ENCODE results near the gene SPTY2D1. TPM values are rescaled to one million over a fixed set of nuclear protein-coding genes. Genes with fewer than 3 reads are reported as not detected.

Gene SPTY2D1
- total RNA-seq, 6 experiments from 2014 or later = 25.9 to 29.8 (median 28.1) TPM

DNA sequence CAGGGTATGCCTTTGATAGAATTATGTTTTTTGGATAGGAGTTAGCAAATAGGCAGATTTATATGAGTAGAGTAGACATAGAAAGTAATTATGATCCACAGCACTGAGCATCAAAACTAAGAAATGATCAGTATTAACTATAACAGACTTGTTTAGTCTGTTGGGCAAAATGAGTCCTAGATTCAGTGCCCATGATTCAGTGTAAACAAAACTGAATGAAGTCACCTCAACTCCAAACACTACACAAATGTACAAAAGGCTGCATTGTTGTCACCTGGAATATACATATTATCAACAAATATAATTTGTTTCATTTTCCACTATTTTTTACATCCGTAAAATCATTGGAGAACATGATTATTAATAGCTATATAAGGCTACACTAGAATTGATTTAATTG, 52.3 kb downstream of the SPTY2D1 start:
- Mint-ChIP-seq H3K27ac (no peak overlapping the region), H3K36me3 (ENCODE audit: low read depth) (peaks cover 15% of the 10 kb centered on the region), H3K4me1 (ENCODE audit: low read depth) (peaks cover 6% of the 10 kb centered on the region; the same call in 1 of the 2 replicates), H3K27me3 (ENCODE audit: insufficient read depth) (no peaks in the 10 kb centered on the region), H3K4me3 (no peak overlapping the region), H3K9me3 (no peaks in the 10 kb centered on the region)
- no peak for DNase-seq
- TF ChIP-seq, protein P1, sequence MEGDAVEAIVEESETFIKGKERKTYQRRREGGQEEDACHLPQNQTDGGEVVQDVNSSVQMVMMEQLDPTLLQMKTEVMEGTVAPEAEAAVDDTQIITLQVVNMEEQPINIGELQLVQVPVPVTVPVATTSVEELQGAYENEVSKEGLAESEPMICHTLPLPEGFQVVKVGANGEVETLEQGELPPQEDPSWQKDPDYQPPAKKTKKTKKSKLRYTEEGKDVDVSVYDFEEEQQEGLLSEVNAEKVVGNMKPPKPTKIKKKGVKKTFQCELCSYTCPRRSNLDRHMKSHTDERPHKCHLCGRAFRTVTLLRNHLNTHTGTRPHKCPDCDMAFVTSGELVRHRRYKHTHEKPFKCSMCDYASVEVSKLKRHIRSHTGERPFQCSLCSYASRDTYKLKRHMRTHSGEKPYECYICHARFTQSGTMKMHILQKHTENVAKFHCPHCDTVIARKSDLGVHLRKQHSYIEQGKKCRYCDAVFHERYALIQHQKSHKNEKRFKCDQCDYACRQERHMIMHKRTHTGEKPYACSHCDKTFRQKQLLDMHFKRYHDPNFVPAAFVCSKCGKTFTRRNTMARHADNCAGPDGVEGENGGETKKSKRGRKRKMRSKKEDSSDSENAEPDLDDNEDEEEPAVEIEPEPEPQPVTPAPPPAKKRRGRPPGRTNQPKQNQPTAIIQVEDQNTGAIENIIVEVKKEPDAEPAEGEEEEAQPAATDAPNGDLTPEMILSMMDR (IDR thresholded peaks at IDR 0.05) = no peak

DNA sequence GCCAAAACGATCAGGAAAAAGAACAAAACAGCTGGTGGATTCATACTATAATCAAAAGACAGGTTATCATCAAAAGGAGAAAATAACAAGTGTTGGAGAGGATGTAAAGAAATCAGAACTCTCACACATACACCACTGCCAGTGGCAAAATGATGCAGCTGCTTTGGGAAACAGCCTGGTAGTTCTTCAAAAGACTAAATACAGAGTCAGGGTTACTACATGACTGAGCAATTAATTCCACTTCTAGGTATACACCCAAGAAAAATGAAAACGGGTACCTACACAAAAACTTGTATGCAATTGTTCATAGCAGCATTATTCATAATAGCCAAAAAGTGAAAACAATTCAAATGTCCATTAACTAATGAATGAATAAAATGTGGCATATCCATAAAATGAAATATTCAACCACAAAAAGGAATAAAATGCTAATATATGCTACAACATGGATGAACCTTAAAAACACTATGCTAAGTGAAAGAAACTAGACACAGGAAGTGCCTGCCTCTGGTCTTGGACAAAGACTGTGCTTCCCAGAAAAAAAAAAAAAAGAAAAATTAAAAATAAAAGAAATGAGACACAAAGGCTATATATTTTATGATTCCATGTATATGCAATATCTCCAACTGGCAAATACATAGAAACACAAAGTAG, 53.9 kb downstream of the SPTY2D1 start:
- no peaks in the 10 kb centered on the region for H3K27me3 Mint-ChIP-seq (ENCODE audit: insufficient read depth)

DNA sequence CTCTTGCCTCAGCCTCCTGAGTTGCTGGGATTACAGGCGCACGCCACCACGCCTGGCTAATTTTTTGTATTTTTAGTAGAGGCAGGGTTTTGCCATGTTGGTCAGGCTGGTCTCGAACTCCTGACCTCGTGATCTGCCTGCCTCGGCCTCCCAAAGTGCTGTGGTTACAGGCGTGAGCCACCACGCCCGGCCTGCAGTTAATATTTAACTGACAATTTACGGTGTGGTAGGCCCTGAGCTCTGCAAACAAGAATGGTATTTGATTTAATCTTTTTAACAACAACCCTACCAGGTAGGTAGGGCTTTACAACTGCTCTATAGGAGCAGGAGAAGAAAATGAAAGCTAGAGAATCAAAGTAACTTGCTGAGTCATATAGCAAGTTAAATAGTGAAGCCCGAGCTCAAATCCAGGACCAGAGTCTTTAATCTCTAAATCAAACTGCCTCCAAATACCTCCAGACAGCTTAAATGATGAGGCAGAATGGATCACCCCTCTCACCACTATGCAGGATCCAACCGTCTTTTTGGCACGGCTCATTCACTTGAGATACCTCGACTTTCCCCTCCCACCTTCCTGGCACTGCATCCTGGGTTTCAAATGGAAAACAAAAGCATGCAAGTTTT, 55.1 kb downstream of the SPTY2D1 start:
- H3K4me3 Mint-ChIP-seq = no peak overlapping the region
- H3K4me1 Mint-ChIP-seq (ENCODE audit: low read depth) = peaks cover 6% of the 10 kb centered on the region; the same call in 1 of the 2 replicates
- TF ChIP-seq, protein P1 (IDR thresholded peaks at IDR 0.05) = no peak
- H3K27me3 Mint-ChIP-seq (ENCODE audit: insufficient read depth) = no peaks in the 10 kb centered on the region
- H3K27ac Mint-ChIP-seq = peak overlapping the region; percentile 57
- peaks cover 15% of the 10 kb centered on the region for H3K36me3 Mint-ChIP-seq (ENCODE audit: low read depth)
- DNase-seq = no peak
- no peaks in the 10 kb centered on the region for H3K9me3 Mint-ChIP-seq

More for the DNA sequence above, 53.9 kb downstream of the SPTY2D1 start:
- Mint-ChIP-seq H3K9me3 (no peaks in the 10 kb centered on the region), H3K4me3 (no peak overlapping the region), H3K36me3 (ENCODE audit: low read depth) (peaks cover 15% of the 10 kb centered on the region), H3K4me1 (ENCODE audit: low read depth) (peaks cover 6% of the 10 kb centered on the region; the same call in 1 of the 2 replicates), H3K27ac (no peak overlapping the region)
- TF ChIP-seq, protein P1 (IDR thresholded peaks at IDR 0.05) = no peak
- no peak for DNase-seq

DNA sequence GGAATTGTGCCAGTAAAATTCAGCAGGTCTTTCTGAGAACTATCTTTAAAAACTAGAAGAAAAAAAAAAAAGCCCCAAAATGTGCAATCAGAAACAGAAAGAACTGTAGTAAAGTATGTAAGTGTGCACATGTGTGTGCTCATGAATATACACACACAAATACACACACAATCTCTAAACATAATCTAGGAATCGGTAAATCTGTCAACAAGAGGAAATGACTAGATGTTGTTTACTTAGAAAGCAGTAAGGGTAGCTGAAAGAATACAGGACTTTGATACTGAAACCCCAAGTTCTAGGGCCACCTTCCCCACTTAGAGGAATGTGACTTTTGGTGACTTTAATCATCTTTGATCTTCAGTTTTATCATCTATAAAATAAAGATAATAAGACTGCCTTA, 58.8 kb downstream of the SPTY2D1 start:
- no peak overlapping the region for H3K27ac Mint-ChIP-seq
- DNase-seq = no peak
- TF ChIP-seq, protein P1 (IDR thresholded peaks at IDR 0.05) = no peak
- no peaks in the 10 kb centered on the region for H3K27me3 Mint-ChIP-seq (ENCODE audit: insufficient read depth)
- peaks cover 6% of the 10 kb centered on the region; the same call in 1 of the 2 replicates for H3K4me1 Mint-ChIP-seq (ENCODE audit: low read depth)
- H3K36me3 Mint-ChIP-seq (ENCODE audit: low read depth) = peaks cover 15% of the 10 kb centered on the region
- H3K4me3 Mint-ChIP-seq = no peak overlapping the region
- no peaks in the 10 kb centered on the region for H3K9me3 Mint-ChIP-seq

DNA sequence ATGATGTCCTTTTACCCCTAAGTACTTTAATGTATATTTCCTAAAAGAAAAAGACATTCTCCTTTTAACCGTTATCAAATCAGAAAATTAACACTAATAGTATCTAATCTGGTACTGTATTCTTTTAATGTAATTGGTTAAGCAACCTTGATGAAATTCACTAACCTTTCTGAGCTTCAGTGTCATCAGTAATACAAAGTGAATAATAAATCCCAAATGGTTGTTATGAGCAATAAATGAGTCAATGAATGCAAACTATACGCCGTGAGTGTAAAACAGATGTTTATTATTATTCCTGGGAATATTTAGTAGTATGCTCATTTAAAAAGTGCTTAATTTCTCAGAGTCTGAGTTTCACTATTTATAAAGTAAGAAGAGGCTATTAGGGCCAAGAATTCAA, 67.1 kb downstream of the SPTY2D1 start:
- H3K4me3 Mint-ChIP-seq = no peak overlapping the region
- no peaks in the 10 kb centered on the region for H3K27me3 Mint-ChIP-seq (ENCODE audit: insufficient read depth)
- H3K27ac Mint-ChIP-seq = peak overlapping the region; percentile 29; the same call in 1 of the 2 replicates
- H3K36me3 Mint-ChIP-seq (ENCODE audit: low read depth) = peaks cover 14% of the 10 kb centered on the region; the same call in 1 of the 2 replicates
- no peaks in the 10 kb centered on the region for H3K9me3 Mint-ChIP-seq
- DNase-seq = peak; percentile 3
- H3K4me1 Mint-ChIP-seq (ENCODE audit: low read depth) = peaks cover 31% of the 10 kb centered on the region
- TF ChIP-seq, protein P1 (IDR thresholded peaks at IDR 0.05) = no peak
